ENCODE measurements around the gene ACKR1. TPM values are rescaled to one million over a fixed set of nuclear protein-coding genes. Genes with fewer than 3 reads are reported as not detected.

ACKR1 gene
- total RNA-seq (7.1 TPM), polyA plus RNA-seq (176 TPM)

GRCh38 chr1:159204161-159205141 is at the start of gene ACKR1:
Gene ACKR1, plus strand, starts transcription at chr1:159204875. Its CDS starts 85 bp downstream, at chr1:159204960.
- H3K4me1 ChIP-seq (ENCODE audit: insufficient read depth), result no peaks in the 10 kb centered on the region
- no peak for DNase-seq (ENCODE audit: extremely low spot score)
- 50% methylated on average over 13 of the region's 13 CpGs for WGBS
- H3K27ac ChIP-seq (ENCODE audit: low read depth), result no peak within 1 kb of the TSS
- H3K4me3 ChIP-seq (ENCODE audit: low read depth, low read length), result no peak within 1 kb of the TSS
- H3K36me3 ChIP-seq (ENCODE audit: insufficient read depth), result no peaks in the 10 kb centered on the region

- Histone ChIP-seq H3K27ac (ENCODE audit: low read depth) (no peak overlapping the region), H3K4me1 (ENCODE audit: insufficient read depth) (no peaks in the 10 kb centered on the region), H3K4me3 (ENCODE audit: low read depth, low read length) (no peak overlapping the region), H3K36me3 (ENCODE audit: insufficient read depth) (no peaks in the 10 kb centered on the region)
- no peak for DNase-seq (ENCODE audit: extremely low spot score)
- WGBS, result 2% methylated on average over 4 of the region's 4 CpGs
These were observed 43.5 kb upstream of the ACKR1 start for GRCh38 chr1:159161001-159161718.

GRCh38 chr1:159161719-159162026 is 43.0 kb upstream of the ACKR1 start:
- no peak for DNase-seq (ENCODE audit: extremely low spot score)
- no peaks in the 10 kb centered on the region for H3K36me3 ChIP-seq (ENCODE audit: insufficient read depth)
- WGBS, result 95% methylated on average over 1 of the region's 1 CpG
- H3K27ac ChIP-seq (ENCODE audit: low read depth), result no peak overlapping the region
- H3K4me1 ChIP-seq (ENCODE audit: insufficient read depth), result no peaks in the 10 kb centered on the region
- H3K4me3 ChIP-seq (ENCODE audit: low read depth, low read length), result no peak overlapping the region

GRCh38 chr1:159162516-159163265 is 42.0 kb upstream of the ACKR1 start:
- no peak for DNase-seq (ENCODE audit: extremely low spot score)
- H3K4me1 ChIP-seq (ENCODE audit: insufficient read depth), result no peaks in the 10 kb centered on the region
- H3K4me3 ChIP-seq (ENCODE audit: low read depth, low read length), result no peak overlapping the region
- no peaks in the 10 kb centered on the region for H3K36me3 ChIP-seq (ENCODE audit: insufficient read depth)
- 81% methylated on average over 4 of the region's 4 CpGs for WGBS
- H3K27ac ChIP-seq (ENCODE audit: low read depth), result no peak overlapping the region

GRCh38 chr1:159163614-159164228 is 41.0 kb upstream of the ACKR1 start:
- no peak for DNase-seq (ENCODE audit: extremely low spot score)
- no peaks in the 10 kb centered on the region for H3K4me1 ChIP-seq (ENCODE audit: insufficient read depth)
- WGBS, result 54% methylated on average over 9 of the region's 9 CpGs

GRCh38 chr1:159168043-159168442 is 36.6 kb upstream of the ACKR1 start:
- no peaks in the 10 kb centered on the region for H3K4me1 ChIP-seq (ENCODE audit: insufficient read depth)
- no peak overlapping the region for H3K27ac ChIP-seq (ENCODE audit: low read depth)
- 60% methylated on average over 4 of the region's 4 CpGs for WGBS
- H3K4me3 ChIP-seq (ENCODE audit: low read depth, low read length), result no peak overlapping the region
- DNase-seq (ENCODE audit: extremely low spot score), result no peak
- no peaks in the 10 kb centered on the region for H3K36me3 ChIP-seq (ENCODE audit: insufficient read depth)

More at GRCh38 chr1:159163614-159164228, 41.0 kb upstream of the ACKR1 start:
- no peaks in the 10 kb centered on the region for H3K36me3 ChIP-seq (ENCODE audit: insufficient read depth)
- H3K27ac ChIP-seq (ENCODE audit: low read depth), result no peak overlapping the region
- no peak overlapping the region for H3K4me3 ChIP-seq (ENCODE audit: low read depth, low read length)

- no peak for DNase-seq (ENCODE audit: extremely low spot score)
- Histone ChIP-seq H3K27ac (ENCODE audit: low read depth) (no peak overlapping the region), H3K4me3 (ENCODE audit: low read depth, low read length) (no peak overlapping the region), H3K4me1 (ENCODE audit: insufficient read depth) (no peaks in the 10 kb centered on the region), H3K36me3 (ENCODE audit: insufficient read depth) (no peaks in the 10 kb centered on the region)
- WGBS, result 69% methylated on average over 5 of the region's 5 CpGs
These were observed 34.0 kb upstream of the ACKR1 start for GRCh38 chr1:159170639-159171038.

GRCh38 chr1:159171254-159171687 is 33.4 kb upstream of the ACKR1 start, which contains the start of gene CADM3:
Gene CADM3, plus strand, starts transcription at chr1:159171615. Its CDS starts 151 bp downstream, at chr1:159171766.
- Histone ChIP-seq H3K27ac (ENCODE audit: low read depth) (no peak within 1 kb of the TSS), H3K36me3 (ENCODE audit: insufficient read depth) (no peaks in the 10 kb centered on the region), H3K4me3 (ENCODE audit: low read depth, low read length) (peak within 1 kb of the TSS; percentile 40), H3K4me1 (ENCODE audit: insufficient read depth) (no peaks in the 10 kb centered on the region)
- 2% methylated on average over 29 of the region's 29 CpGs for WGBS
- no peak for DNase-seq (ENCODE audit: extremely low spot score)

- under 1% methylated on average over 49 of the region's 49 CpGs for WGBS
- H3K4me3 ChIP-seq (ENCODE audit: low read depth, low read length), result peak overlapping the region; percentile 40
- H3K4me1 ChIP-seq (ENCODE audit: insufficient read depth), result no peaks in the 10 kb centered on the region
- no peaks in the 10 kb centered on the region for H3K36me3 ChIP-seq (ENCODE audit: insufficient read depth)
- no peak overlapping the region for H3K27ac ChIP-seq (ENCODE audit: low read depth)
- no peak for DNase-seq (ENCODE audit: extremely low spot score)
These were observed 32.8 kb upstream of the ACKR1 start for GRCh38 chr1:159171688-159172501.

GRCh38 chr1:159172614-159173291 is 31.9 kb upstream of the ACKR1 start:
- H3K4me3 ChIP-seq (ENCODE audit: low read depth, low read length), result peak overlapping the region; percentile 40
- H3K36me3 ChIP-seq (ENCODE audit: insufficient read depth), result no peaks in the 10 kb centered on the region
- no peaks in the 10 kb centered on the region for H3K4me1 ChIP-seq (ENCODE audit: insufficient read depth)
- DNase-seq (ENCODE audit: extremely low spot score), result no peak
- no peak overlapping the region for H3K27ac ChIP-seq (ENCODE audit: low read depth)
- WGBS, result 2% methylated on average over 17 of the region's 17 CpGs

GRCh38 chr1:159173320-159173719 is 31.4 kb upstream of the ACKR1 start:
- H3K4me3 ChIP-seq (ENCODE audit: low read depth, low read length), result no peak overlapping the region
- no peak for DNase-seq (ENCODE audit: extremely low spot score)
- no peak overlapping the region for H3K27ac ChIP-seq (ENCODE audit: low read depth)
- H3K4me1 ChIP-seq (ENCODE audit: insufficient read depth), result no peaks in the 10 kb centered on the region
- 23% methylated on average over 7 of the region's 7 CpGs for WGBS
- H3K36me3 ChIP-seq (ENCODE audit: insufficient read depth), result no peaks in the 10 kb centered on the region

GRCh38 chr1:159175571-159175970 is 29.1 kb upstream of the ACKR1 start:
- H3K4me1 ChIP-seq (ENCODE audit: insufficient read depth), result no peaks in the 10 kb centered on the region
- no peaks in the 10 kb centered on the region for H3K36me3 ChIP-seq (ENCODE audit: insufficient read depth)
- WGBS, result 57% methylated on average over 2 of the region's 2 CpGs
- no peak for DNase-seq (ENCODE audit: extremely low spot score)
- no peak overlapping the region for H3K4me3 ChIP-seq (ENCODE audit: low read depth, low read length)
- H3K27ac ChIP-seq (ENCODE audit: low read depth), result no peak overlapping the region
